ENCODE data around the gene GGNBP2. TPM values are rescaled to one million over a fixed set of nuclear protein-coding genes. Genes with fewer than 3 reads are reported as not detected.

Gene GGNBP2
- total RNA-seq, 1 experiment from 2014 or later: 83.3 TPM

DNA sequence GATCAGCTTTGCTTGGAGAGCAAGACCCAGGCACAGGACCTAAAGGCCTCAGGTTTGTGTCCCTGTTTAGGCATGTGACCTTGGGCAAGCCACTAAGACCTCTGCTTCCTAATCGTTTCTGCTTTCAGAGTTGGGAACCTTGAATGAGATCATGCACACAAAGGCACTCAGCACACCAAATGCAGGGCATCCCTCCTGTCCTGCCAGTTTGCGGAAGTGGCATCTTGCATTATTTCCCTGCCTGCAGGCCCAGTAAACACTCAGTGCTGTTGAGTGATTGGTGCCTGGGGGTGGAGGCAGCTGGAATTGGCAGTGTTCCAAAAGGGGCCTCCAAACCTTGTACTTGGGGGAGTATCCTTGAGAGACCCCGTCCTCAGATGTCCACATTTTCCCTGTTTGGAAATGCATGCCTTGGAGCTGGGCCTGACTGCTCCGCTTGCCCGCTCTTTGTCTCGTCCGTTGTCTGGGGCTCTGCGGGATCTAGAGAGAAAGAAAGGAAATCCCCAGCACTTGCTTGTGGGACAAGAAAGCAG is 85.3 kb downstream of the GGNBP2 start:
- no peak for DNase-seq (ENCODE audit: low spot score)

DNA sequence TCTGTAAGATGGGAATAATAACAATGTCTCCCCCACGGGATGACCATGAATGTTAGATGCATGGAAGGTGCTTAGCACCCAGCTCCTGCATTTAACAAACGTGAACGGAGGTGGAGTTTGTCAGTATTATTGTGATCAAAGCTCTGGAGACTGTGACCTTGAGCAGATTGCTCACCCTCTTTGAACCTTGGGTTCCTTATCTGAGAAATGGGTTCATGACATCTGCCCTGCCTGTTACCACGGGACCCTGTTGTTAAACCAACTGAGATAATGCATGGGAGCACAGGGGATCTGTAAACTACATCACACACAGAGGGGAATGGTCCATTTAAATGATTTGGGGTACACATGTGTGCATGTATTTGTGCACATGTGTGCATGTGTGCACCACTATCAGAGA is 86.3 kb downstream of the GGNBP2 start:
- no peak for DNase-seq (ENCODE audit: low spot score)

DNA sequence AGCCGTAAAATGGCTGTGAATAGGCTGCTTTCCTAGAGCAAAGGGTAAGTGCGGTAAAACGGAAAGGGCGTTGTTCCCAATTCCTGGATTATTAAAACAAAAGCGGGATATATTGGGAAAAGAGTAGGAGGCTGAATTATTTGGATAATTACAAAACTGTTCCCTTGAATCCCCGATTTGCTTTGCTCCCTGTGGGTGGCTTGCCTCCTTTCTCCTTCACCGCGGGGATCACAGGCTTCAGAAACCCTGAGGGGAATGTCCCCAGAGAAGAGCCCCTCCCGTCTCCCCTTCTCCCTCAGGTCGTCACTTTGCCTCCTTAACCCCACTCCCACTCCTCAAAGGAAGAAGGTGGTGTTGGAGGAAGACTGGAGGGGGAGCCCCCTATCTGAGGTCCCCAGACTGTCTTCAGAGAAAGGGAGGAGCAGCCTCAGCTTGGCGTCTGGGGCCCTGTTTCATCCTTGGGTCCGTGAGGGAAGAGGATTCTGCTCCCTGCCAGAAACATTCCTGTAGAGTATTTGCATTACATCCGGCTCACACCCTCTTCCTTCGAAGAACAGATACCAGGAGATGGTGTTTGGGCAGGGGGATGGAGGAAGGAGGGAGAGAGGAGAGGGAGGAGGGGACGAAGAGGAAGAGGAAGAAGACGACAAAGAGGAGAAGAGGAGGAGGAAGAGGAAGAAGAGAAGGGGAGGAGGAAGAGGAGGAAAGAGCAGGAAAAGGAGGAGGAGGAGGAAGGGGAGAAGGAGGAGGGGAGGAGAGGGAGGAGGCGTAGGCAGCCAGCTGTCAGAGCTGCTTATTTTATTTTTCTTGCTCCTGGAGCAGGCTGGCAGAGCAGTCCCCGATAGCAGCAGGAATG is 88.4 kb downstream of the GGNBP2 start:
- no peak for DNase-seq (ENCODE audit: low spot score)

Other genes starting within 250 kb of the GGNBP2 start
- gene TBC1D3G, start 221.0 kb upstream of the GGNBP2 start, total RNA-seq (2014; rRNA removed; shearing (Covaris generic)): 0.50 TPM in 1 of 2 replicates, not detected in the other
- not detected in 2 replicates for gene TBC1D3H, start 156.5 kb upstream of the GGNBP2 start, total RNA-seq (2014; rRNA removed; shearing (Covaris generic))
- 47.7 and 89.6 TPM in 2 replicates for gene ZNHIT3, start 58.2 kb upstream of the GGNBP2 start, total RNA-seq (2014; rRNA removed; shearing (Covaris generic))
- gene MYO19, start 10.1 kb upstream of the GGNBP2 start, total RNA-seq (2014; rRNA removed; shearing (Covaris generic)): 64.8 and 67.8 TPM in 2 replicates
- 11.3 and 14.6 TPM in 2 replicates for gene PIGW, start 9.9 kb upstream of the GGNBP2 start, total RNA-seq (2014; rRNA removed; shearing (Covaris generic))
- gene DHRS11, start 47.0 kb downstream of the GGNBP2 start, total RNA-seq (2014; rRNA removed; shearing (Covaris generic)): 15.4 and 22.7 TPM in 2 replicates
- gene MRM1, start 56.7 kb downstream of the GGNBP2 start, total RNA-seq (2014; rRNA removed; shearing (Covaris generic)): 12.2 and 17.2 TPM in 2 replicates